ENCODE results near the gene CTSA.
"Not testable (repeated sequence)": the region's sequence is repeated elsewhere in the genome, so short reads cannot be mapped to it uniquely, and the experiment has no call there.

GRCh38 chr20:45931680-45932079, 40.5 kb downstream of the CTSA start:
- not testable (repeated sequence) for TF ChIP-seq CTCF (conservative IDR thresholded peaks at IDR 0.05); ZFX (IDR thresholded peaks at IDR 0.05)

All from C4-2B (cell line).